Parietal lobe (tissue), 1 donor: ENCODE measurements around the gene DHRS11. TPM values are rescaled to one million over a fixed set of nuclear protein-coding genes. Genes with fewer than 3 reads are reported as not detected.

Experiments used
- total RNA-seq: library from RNA; depleted of rRNA; stranded (reverse); fragments of >200 nt; gene quantifications from one replicate; pipeline ENCODE4 v1.2.3, GENCODE V29; 2014

DHRS11 gene
- total RNA-seq, result 8.1 TPM

GRCh38 chr17:36591434-36592315, at the start of gene DHRS11:
Gene DHRS11 (plus strand): TSS chr17:36591879. CDS start chr17:36592010, 131 bp downstream.

DNA sequence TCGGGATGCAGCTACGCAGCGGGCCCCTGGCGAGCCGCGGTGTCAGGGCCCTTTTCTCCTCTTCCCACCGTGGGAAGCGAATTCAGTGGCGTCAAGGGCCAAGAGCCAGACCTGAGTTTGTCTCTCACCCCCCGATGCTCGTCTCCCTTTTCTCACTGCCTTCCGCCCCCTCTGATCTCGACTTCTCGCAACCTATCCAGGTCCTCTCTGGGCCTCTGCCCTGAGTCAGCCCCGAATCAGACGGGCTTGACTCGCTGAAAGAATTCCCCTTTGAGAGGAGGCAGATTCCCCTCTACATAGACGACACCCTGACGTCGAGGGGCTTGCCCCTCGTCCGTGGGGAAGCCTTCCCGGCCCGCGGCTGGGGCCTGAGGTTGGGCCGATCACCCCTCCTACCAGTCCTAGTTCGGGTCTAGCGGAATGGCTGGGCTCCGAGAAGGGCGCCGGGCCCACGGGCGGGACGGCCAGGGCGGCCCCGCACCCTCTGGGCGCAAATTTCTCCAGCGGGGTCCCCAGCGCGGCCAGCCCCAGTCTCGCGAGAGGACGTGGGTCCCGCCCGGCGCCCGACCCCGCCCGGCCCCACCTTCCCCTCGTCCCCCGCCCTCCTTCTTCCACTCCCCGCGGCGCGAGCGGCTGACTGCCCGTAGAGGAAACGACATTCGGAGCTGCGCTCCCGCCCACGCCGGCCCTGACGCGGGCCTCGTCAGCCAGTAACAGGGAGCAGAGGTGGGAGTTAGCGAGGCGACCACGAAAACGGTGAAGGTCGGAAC, 47.2 kb upstream of the DHRS11 start, which contains the start of gene GGNBP2:
GGNBP2 (plus strand) TSS at position 613 of the 770 bp plus-strand sequence. CDS start 806 bp downstream, outside the sequence.

DNA sequence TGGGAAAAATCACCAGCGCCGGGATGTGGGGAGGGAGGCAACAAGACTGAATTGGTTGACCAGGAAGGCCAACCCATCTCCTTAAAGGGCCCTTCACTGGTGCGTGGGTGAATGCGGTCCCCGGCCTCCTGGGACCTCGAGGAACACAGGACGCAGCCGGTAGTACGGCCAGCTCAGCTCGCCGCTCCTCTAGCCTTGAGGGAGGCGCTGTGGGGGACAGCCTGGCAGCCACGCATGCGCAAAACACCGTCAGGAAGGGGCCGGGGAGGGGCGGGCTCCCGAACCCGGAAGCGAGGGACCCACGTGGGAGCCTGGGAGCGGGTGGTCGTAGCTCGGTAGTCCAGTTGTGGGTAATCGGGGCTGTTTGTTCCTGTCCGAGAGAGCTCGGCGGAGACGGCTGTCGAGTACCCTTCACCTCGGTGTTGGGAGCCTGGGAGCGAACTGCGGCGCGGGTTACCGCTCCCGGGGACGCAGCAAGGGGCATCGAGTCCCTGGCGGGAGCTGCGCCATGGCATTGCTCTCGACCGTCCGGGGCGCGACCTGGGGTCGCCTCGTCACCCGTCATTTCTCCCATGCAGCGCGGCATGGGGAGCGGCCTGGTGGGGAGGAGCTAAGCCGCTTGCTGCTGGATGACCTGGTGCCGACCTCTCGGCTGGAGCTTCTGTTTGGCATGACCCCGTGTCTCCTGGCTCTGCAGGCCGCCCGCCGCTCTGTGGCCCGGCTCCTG, 9.8 kb downstream of the DHRS11 start, which contains the start of gene MRM1:
MRM1 (plus strand) TSS at position 281 of the 727 bp plus-strand sequence; CDS start at position 509, 228 bp downstream.

Other genes with a start within 250 kb of the DHRS11 start
- not detected for gene TBC1D3H, start 203.4 kb upstream of the DHRS11 start, total RNA-seq
- gene ZNHIT3, start 105.2 kb upstream of the DHRS11 start, total RNA-seq, result 39.4 TPM
- 64.5 TPM for gene MYO19, start 57.0 kb upstream of the DHRS11 start, total RNA-seq
- gene PIGW, start 56.9 kb upstream of the DHRS11 start, total RNA-seq, result 5.0 TPM
- 95.8 TPM for gene GGNBP2, start 47.0 kb upstream of the DHRS11 start, total RNA-seq
- 3.1 TPM for gene MRM1, start 9.7 kb downstream of the DHRS11 start, total RNA-seq